Testis (tissue), 2 donors: ENCODE data around the gene CATSPER1.

Experiments used
- CTCF ChIP-seq, 3 experiments: fragments of 450-650 bp in 2 of 3; fragments of 200-600 bp in 1 of 3; sonication (generic) in 1 of 3; IDR thresholded peaks; one replicate each; pipeline ENCODE4 v1.5.1; 2016 to 2019; ENCODE audit warnings: antibody characterized with exemption in 3 of 3, mild to moderate bottlenecking in 2 of 3, moderate library complexity in 1 of 3
- POLR2A ChIP-seq: fragments of 450-650 bp; IDR thresholded peaks from one replicate; pipeline ENCODE4 v1.6.1; 2017; ENCODE audit warnings: antibody characterized with exemption, mild to moderate bottlenecking, moderate library complexity

GRCh38 chr11:66071381-66071801, 45.1 kb upstream of the CATSPER1 start:
- TF ChIP-seq CTCF (IDR thresholded peaks at IDR 0.05) (no peak), POLR2A (no peak)
